Esophagus muscularis mucosa (tissue), 4 donors: ENCODE measurements around the gene FRMD5.

Source experiments
- CTCF ChIP-seq, 3 experiments: fragments of 200-600 bp in 2 of 3; fragments of 450-650 bp in 1 of 3; sonication (generic) in 2 of 3; IDR thresholded peaks; one replicate each; pipeline ENCODE4 v1.5.1; 2017 to 2019; ENCODE audit warnings: antibody characterized with exemption in 3 of 3, mild to moderate bottlenecking in 2 of 3, moderate library complexity in 1 of 3
- EP300 ChIP-seq: sonication (generic); formaldehyde crosslinking; IDR thresholded peaks from one replicate; pipeline ENCODE4 v1.6.1; 2017; ENCODE audit warnings: antibody characterized with exemption
- POLR2A ChIP-seq: fragments of 450-650 bp; IDR thresholded peaks from one replicate; pipeline ENCODE4 v1.6.1; 2017; ENCODE audit warnings: antibody characterized with exemption, moderate library complexity, mild to moderate bottlenecking, low read depth

- TF ChIP-seq CTCF (IDR thresholded peaks at IDR 0.05) (no peak), POLR2A (no peak), EP300 (no peak)
Observed at GRCh38 chr15:43950531-43950930, 244.5 kb downstream of the FRMD5 start.
